K562 (cell line): ENCODE measurements around the gene SRCIN1. TPM values are rescaled to one million over a fixed set of nuclear protein-coding genes. Genes with fewer than 3 reads are reported as not detected.

Experiments used
- CEBPG ChIP-seq, 3 experiments: fragments of 200-800 bp in 1 of 3; sonication (Bioruptor generic) in 1 of 3; sonication (generic) in 1 of 3; formaldehyde crosslinking in 1 of 3; IDR thresholded peaks in 2 of 3; conservative IDR thresholded peaks in 1 of 3; 2 replicates each; pipeline versions ENCODE4 v1.6.1 to v1.8.0; 2016 to 2022; ENCODE audit warnings: missing compliant biosample characterization in 2 of 3, missing genetic modification characterization in 2 of 3, mild to moderate bottlenecking in 1 of 3, missing genetic modification reagents in 1 of 3
- EHMT2 ChIP-seq: fragments of 450-650 bp; IDR thresholded peaks from 2 replicates; pipeline ENCODE4 v1.6.1; 2018; ENCODE audit warnings: antibody characterized with exemption
- EP300 ChIP-seq: IDR thresholded peaks from 2 replicates; pipeline ENCODE4 v1.6.1; 2012; ENCODE audit warnings: low read length, improper control_type of control experiment
- HIVEP1 ChIP-seq: fragments of 250-450 bp; sonication (Bioruptor Pico); IDR thresholded peaks from 2 replicates; pipeline ENCODE4 v1.4.0; 2020; ENCODE audit warnings: mild to moderate bottlenecking
- HNRNPL ChIP-seq: fragments of 200-400 bp; formaldehyde crosslinking; IDR thresholded peaks from 2 replicates; pipeline ENCODE4 v1.6.1; 2017; ENCODE audit warnings: low read depth, mild to moderate bottlenecking, low read length
- HSF4 ChIP-seq: fragments of 250-450 bp; sonication (Bioruptor Pico); IDR thresholded peaks from 2 replicates; pipeline ENCODE4 v2.1.2; 2022; ENCODE audit warnings: mild to moderate bottlenecking, moderate library complexity, borderline replicate concordance
- KLF10 ChIP-seq: fragments of 250-450 bp; sonication (Bioruptor Pico); IDR thresholded peaks from 2 replicates; pipeline ENCODE4 v1.6.1; 2021; ENCODE audit warnings: matching md5 sums
- NELFE ChIP-seq: IDR thresholded peaks from 2 replicates; pipeline ENCODE4 v1.6.1; 2011; ENCODE audit warnings: mild to moderate bottlenecking; ENCODE audit not compliant: insufficient read depth, insufficient read length
- SAP30 ChIP-seq: fragments of 200-600 bp; sonication (generic); IDR thresholded peaks from 2 replicates; pipeline ENCODE4 v1.6.1; 2012; ENCODE audit warnings: borderline replicate concordance, low read depth, mild to moderate bottlenecking, moderate library complexity, low read length, control low read depth, inconsistent platforms; ENCODE audit not compliant: insufficient read depth, poor library complexity, severe bottlenecking
- SIN3A ChIP-seq, 2 experiments: fragments of 150-350 bp in 1 of 2; IDR thresholded peaks; 2 replicates each; pipeline ENCODE4 v1.6.1; 2011 to 2016; ENCODE audit warnings: borderline replicate concordance in 2 of 2, low read depth in 2 of 2, low read length in 2 of 2, mild to moderate bottlenecking in 2 of 2, moderate library complexity in 2 of 2; ENCODE audit not compliant: control insufficient read depth in 1 of 2
- TARDBP ChIP-seq: fragments of 450-650 bp; IDR thresholded peaks from 2 replicates; pipeline ENCODE4 v1.6.1; 2016
- WHSC1 ChIP-seq: IDR thresholded peaks from one replicate; pipeline ENCODE4 v1.6.1; 2012; ENCODE audit warnings: low read length, control low read depth, inconsistent platforms
- polyA plus RNA-seq, 8 experiments: library from polyadenylated mRNA; depleted of rRNA in 4 of 8; stranded (reverse) in 5 of 8; unstranded in 3 of 8; fragments of >200 nt; fragmentation: Nextera tagmentation in 2 of 8; fragmentation: Illumina TruSeq in 1 of 8; extraction: Ambion mirVana in 2 of 8; extraction: Trizol in 1 of 8; gene quantifications; 2 replicates each; pipeline versions ENCODE4 v1.2.1 to v1.2.3, GENCODE V29; 2011 to 2014; ENCODE audit warnings: inconsistent platforms in 1 of 8, missing spikeins in 1 of 8
- total RNA-seq, 7 experiments: library from RNA; depleted of rRNA in 6 of 7; stranded (reverse); fragments of >200 nt in 6 of 7; fragmentation: Illumina TruSeq in 2 of 7; extraction: Trizol in 2 of 7; gene quantifications; 2 replicates each; pipeline versions ENCODE4 v1.2.1 to v1.2.3, GENCODE V29; 2011 to 2021; ENCODE audit warnings: low replicate concordance in 1 of 7
- TF ChIP-seq, protein P1 (sequence below): fragments of 200-800 bp; sonication (Bioruptor generic); IDR thresholded peaks from 2 replicates; pipeline ENCODE4 v1.6.1; 2017; ENCODE audit warnings: missing genetic modification characterization, missing compliant biosample characterization
- TF ChIP-seq, protein P2 (sequence below), 2 experiments: IDR thresholded peaks in 1 of 2; conservative IDR thresholded peaks in 1 of 2; 2 replicates each; pipeline ENCODE4 v1.6.1; 2016; ENCODE audit warnings: low read depth in 2 of 2, mild to moderate bottlenecking in 1 of 2, missing compliant biosample characterization in 1 of 2, missing genetic modification characterization in 1 of 2, moderate library complexity in 1 of 2
- TF ChIP-seq, protein P3 (sequence below), 2 experiments: fragments of 150-350 bp in 1 of 2; IDR thresholded peaks; 2 replicates each; pipeline ENCODE4 v1.6.1; 2012 to 2016; ENCODE audit warnings: low read depth in 2 of 2, low read length in 2 of 2, mild to moderate bottlenecking in 1 of 2, moderate library complexity in 1 of 2

SRCIN1 gene
- total and polyA plus RNA-seq, 9 of the 15 experiments (the other 6 are each of a cell fraction or from before 2014, with no cell fraction given): 0.09 to 0.33 (median 0.13) TPM; not detected in 6

DNA sequence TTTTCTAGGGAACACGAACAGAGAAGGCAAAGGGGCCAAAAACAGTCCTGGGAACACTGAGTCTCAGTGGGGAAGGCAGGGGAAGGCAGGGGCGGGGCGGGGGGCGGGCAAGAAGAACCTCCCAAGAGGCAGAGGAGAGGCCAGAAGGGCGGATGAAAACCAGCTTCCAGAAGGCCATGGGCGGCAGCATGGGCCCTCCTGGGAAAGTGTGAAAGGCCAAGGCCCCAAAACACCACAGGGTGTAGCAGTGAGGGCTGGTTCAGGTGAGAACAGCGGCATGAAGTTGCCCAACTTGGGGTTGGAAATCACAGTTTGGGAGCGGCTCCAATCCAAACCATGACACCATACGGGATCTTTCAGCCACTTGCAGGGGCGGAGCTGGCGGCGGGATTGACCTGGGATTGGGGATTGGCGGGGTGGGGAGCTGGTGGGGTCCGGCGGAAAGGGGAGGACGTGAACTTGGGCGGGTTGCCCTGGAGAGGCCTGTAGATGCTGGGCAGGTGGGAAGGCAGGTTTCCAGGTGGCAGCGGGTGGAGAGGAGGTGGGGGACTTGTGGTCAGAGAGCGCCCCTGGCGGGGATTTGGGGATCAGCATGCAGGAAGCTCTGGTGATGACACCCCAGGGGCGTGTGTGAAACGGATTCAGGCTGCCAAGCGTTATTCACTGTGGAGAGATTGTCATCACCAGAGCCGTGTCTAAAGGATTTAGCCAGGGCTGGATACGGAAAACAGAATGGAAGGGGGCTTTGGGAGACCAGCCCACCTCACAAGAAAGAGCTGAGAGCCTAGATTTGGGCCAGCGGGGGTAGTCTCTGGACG, 96.6 kb downstream of the SRCIN1 start (continued):
- TF ChIP-seq CEBPG (CRISPR knock-in tag; IDR thresholded peaks at IDR 0.05) (peak; percentile 82), CEBPG (tag; conservative IDR thresholded peaks at IDR 0.05 in 1 of 2, IDR thresholded peaks at IDR 0.05 in 1 of 2) (peak in 1 of 2 experiments; percentile 71; a peak in 2 of 4 replicates), SAP30 (no peak), EHMT2 (no peak), KLF10 (CRISPR knock-in tag) (no peak), NELFE (no peak), HIVEP1 (CRISPR knock-in tag) (no peak), WHSC1 (no peak), HNRNPL (no peak), EP300 (peak; percentile 24; the same call in 1 of the 2 replicates), SIN3A (IDR thresholded peaks at IDR 0.05; ENCODE audit: borderline replicate concordance in 2 of 2, control insufficient read depth in 1 of 2, low read depth in 2 of 2, low read length in 2 of 2) (no peak), TARDBP (peak; percentile 28; the same call in 1 of the 2 replicates), HSF4 (CRISPR knock-in tag) (no peak)
- TF ChIP-seq, protein P1, sequence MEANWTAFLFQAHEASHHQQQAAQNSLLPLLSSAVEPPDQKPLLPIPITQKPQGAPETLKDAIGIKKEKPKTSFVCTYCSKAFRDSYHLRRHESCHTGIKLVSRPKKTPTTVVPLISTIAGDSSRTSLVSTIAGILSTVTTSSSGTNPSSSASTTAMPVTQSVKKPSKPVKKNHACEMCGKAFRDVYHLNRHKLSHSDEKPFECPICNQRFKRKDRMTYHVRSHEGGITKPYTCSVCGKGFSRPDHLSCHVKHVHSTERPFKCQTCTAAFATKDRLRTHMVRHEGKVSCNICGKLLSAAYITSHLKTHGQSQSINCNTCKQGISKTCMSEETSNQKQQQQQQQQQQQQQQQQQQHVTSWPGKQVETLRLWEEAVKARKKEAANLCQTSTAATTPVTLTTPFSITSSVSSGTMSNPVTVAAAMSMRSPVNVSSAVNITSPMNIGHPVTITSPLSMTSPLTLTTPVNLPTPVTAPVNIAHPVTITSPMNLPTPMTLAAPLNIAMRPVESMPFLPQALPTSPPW (CRISPR knock-in tag): peak; percentile 51; the same call in 1 of the 2 replicates
- TF ChIP-seq, protein P2, sequence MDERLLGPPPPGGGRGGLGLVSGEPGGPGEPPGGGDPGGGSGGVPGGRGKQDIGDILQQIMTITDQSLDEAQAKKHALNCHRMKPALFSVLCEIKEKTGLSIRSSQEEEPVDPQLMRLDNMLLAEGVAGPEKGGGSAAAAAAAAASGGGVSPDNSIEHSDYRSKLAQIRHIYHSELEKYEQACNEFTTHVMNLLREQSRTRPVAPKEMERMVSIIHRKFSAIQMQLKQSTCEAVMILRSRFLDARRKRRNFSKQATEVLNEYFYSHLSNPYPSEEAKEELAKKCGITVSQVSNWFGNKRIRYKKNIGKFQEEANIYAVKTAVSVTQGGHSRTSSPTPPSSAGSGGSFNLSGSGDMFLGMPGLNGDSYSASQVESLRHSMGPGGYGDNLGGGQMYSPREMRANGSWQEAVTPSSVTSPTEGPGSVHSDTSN (CRISPR knock-in tag; IDR thresholded peaks at IDR 0.05; ENCODE audit: low read depth): no peak
- TF ChIP-seq, protein P2 (tag; conservative IDR thresholded peaks at IDR 0.05; ENCODE audit: low read depth): peak; percentile 42; the same call in 1 of the 2 replicates
- TF ChIP-seq, protein P3, sequence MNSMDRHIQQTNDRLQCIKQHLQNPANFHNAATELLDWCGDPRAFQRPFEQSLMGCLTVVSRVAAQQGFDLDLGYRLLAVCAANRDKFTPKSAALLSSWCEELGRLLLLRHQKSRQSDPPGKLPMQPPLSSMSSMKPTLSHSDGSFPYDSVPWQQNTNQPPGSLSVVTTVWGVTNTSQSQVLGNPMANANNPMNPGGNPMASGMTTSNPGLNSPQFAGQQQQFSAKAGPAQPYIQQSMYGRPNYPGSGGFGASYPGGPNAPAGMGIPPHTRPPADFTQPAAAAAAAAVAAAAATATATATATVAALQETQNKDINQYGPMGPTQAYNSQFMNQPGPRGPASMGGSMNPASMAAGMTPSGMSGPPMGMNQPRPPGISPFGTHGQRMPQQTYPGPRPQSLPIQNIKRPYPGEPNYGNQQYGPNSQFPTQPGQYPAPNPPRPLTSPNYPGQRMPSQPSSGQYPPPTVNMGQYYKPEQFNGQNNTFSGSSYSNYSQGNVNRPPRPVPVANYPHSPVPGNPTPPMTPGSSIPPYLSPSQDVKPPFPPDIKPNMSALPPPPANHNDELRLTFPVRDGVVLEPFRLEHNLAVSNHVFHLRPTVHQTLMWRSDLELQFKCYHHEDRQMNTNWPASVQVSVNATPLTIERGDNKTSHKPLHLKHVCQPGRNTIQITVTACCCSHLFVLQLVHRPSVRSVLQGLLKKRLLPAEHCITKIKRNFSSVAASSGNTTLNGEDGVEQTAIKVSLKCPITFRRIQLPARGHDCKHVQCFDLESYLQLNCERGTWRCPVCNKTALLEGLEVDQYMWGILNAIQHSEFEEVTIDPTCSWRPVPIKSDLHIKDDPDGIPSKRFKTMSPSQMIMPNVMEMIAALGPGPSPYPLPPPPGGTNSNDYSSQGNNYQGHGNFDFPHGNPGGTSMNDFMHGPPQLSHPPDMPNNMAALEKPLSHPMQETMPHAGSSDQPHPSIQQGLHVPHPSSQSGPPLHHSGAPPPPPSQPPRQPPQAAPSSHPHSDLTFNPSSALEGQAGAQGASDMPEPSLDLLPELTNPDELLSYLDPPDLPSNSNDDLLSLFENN (IDR thresholded peaks at IDR 0.05; ENCODE audit: low read depth in 2 of 2, low read length in 2 of 2): no peak
